Measurements from ENCODE around the gene LHX6. TPM values are rescaled to one million over a fixed set of nuclear protein-coding genes. Genes with fewer than 3 reads are reported as not detected.

The LHX6 gene
- total RNA-seq, 1 experiment from 2014 or later, result 0.62 TPM

- Histone ChIP-seq H3K4me1 (ENCODE audit: control insufficient read depth, insufficient read depth, low read length) (no peaks in the 10 kb centered on the region), H3K27me3 (ENCODE audit: control insufficient read depth, insufficient read depth, low read length) (peaks cover 5% of the 10 kb centered on the region; the same call in 1 of the 2 replicates), H3K4me3 (ENCODE audit: low read depth in 2 of 2, low read length in 2 of 2) (no peak overlapping the region), H3K36me3 (ENCODE audit: control insufficient read depth, insufficient read depth, low read length) (no peaks in the 10 kb centered on the region), H3K9me3 (ENCODE audit: control insufficient read depth, insufficient read depth, low read depth, low read length) (no peaks in the 10 kb centered on the region), H3K27ac (ENCODE audit: low read length) (no peak overlapping the region)
- in situ Hi-C loops (cut with HindIII; ENCODE audit: low pct_unique_long_range_greater_than_20kb, low sequenced_read_pairs) (no loop called here), intact Hi-C loops (cut with micrococcal nuclease; ENCODE audit: unreplicated experiment) (no loop called here)
- CTCF ChIA-PET, result no interaction called here
- POLR2A ChIA-PET, result no interaction called here
- DNase-seq (ENCODE audit: low read depth, low spot score) (no peak), ATAC-seq (no peak)
- TF ChIP-seq TCF7L2 (IDR thresholded peaks at IDR 0.05; ENCODE audit: low read depth, low read length) (no peak), SIN3A (IDR thresholded peaks at IDR 0.05; ENCODE audit: borderline replicate concordance, insufficient read depth, low read depth, low read length) (no peak), POLR2AphosphoS5 (IDR thresholded peaks at IDR 0.05; ENCODE audit: low read depth, low read length) (no peak)
- TF ChIP-seq, protein P1, sequence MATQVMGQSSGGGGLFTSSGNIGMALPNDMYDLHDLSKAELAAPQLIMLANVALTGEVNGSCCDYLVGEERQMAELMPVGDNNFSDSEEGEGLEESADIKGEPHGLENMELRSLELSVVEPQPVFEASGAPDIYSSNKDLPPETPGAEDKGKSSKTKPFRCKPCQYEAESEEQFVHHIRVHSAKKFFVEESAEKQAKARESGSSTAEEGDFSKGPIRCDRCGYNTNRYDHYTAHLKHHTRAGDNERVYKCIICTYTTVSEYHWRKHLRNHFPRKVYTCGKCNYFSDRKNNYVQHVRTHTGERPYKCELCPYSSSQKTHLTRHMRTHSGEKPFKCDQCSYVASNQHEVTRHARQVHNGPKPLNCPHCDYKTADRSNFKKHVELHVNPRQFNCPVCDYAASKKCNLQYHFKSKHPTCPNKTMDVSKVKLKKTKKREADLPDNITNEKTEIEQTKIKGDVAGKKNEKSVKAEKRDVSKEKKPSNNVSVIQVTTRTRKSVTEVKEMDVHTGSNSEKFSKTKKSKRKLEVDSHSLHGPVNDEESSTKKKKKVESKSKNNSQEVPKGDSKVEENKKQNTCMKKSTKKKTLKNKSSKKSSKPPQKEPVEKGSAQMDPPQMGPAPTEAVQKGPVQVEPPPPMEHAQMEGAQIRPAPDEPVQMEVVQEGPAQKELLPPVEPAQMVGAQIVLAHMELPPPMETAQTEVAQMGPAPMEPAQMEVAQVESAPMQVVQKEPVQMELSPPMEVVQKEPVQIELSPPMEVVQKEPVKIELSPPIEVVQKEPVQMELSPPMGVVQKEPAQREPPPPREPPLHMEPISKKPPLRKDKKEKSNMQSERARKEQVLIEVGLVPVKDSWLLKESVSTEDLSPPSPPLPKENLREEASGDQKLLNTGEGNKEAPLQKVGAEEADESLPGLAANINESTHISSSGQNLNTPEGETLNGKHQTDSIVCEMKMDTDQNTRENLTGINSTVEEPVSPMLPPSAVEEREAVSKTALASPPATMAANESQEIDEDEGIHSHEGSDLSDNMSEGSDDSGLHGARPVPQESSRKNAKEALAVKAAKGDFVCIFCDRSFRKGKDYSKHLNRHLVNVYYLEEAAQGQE (IDR thresholded peaks at IDR 0.05; ENCODE audit: insufficient read depth in 1 of 2, low read depth in 2 of 2, low read length in 1 of 2), result no peak
- TF ChIP-seq, protein P2, sequence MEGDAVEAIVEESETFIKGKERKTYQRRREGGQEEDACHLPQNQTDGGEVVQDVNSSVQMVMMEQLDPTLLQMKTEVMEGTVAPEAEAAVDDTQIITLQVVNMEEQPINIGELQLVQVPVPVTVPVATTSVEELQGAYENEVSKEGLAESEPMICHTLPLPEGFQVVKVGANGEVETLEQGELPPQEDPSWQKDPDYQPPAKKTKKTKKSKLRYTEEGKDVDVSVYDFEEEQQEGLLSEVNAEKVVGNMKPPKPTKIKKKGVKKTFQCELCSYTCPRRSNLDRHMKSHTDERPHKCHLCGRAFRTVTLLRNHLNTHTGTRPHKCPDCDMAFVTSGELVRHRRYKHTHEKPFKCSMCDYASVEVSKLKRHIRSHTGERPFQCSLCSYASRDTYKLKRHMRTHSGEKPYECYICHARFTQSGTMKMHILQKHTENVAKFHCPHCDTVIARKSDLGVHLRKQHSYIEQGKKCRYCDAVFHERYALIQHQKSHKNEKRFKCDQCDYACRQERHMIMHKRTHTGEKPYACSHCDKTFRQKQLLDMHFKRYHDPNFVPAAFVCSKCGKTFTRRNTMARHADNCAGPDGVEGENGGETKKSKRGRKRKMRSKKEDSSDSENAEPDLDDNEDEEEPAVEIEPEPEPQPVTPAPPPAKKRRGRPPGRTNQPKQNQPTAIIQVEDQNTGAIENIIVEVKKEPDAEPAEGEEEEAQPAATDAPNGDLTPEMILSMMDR (IDR thresholded peaks at IDR 0.05), result no peak
- BruUV-seq (replicated peaks), result no TSS peak
Measured at GRCh38 chr9:122234022-122234748, 5.4 kb upstream of the LHX6 start.

DNA sequence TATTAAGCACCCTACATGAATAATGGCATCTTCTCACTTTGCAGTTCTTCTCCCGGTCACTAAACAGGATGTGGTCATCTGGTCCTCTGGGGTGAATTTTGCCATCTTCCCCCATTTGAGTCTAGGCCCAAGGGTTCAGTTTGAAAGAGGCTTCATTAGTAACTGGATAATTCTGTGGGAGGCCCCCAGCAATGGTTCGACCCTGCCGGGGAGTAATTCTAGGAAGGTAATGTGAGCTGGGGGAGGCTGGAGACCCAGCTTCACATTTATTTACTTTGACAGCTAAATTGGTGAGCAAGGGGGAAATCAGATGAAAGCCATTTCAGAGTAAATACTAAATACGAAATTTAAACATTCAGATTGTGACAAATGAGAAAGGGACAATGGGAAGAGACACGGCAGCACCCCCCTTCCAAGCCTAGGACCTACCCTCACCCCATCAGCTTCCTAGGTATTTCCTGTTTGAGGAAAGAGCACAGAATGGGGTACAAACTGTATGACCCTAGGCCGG, 4.1 kb upstream of the LHX6 start:
- intact Hi-C loops (cut with micrococcal nuclease; ENCODE audit: unreplicated experiment) (no loop called here), in situ Hi-C loops (cut with HindIII; ENCODE audit: low pct_unique_long_range_greater_than_20kb, low sequenced_read_pairs) (no loop called here)
- Histone ChIP-seq H3K27me3 (ENCODE audit: control insufficient read depth, insufficient read depth, low read length) (peaks cover 5% of the 10 kb centered on the region; the same call in 1 of the 2 replicates), H3K4me1 (ENCODE audit: control insufficient read depth, insufficient read depth, low read length) (no peaks in the 10 kb centered on the region), H3K4me3 (ENCODE audit: low read depth in 2 of 2, low read length in 2 of 2) (no peak overlapping the region), H3K27ac (ENCODE audit: low read length) (no peak overlapping the region), H3K9me3 (ENCODE audit: control insufficient read depth, insufficient read depth, low read depth, low read length) (no peaks in the 10 kb centered on the region), H3K36me3 (ENCODE audit: control insufficient read depth, insufficient read depth, low read length) (no peaks in the 10 kb centered on the region)
- TF ChIP-seq, protein P1 (IDR thresholded peaks at IDR 0.05; ENCODE audit: insufficient read depth in 1 of 2, low read depth in 2 of 2, low read length in 1 of 2), result no peak
- TF ChIP-seq, protein P2 (IDR thresholded peaks at IDR 0.05), result no peak
- no peak for TF ChIP-seq POLR2AphosphoS5 (IDR thresholded peaks at IDR 0.05; ENCODE audit: low read depth, low read length)
- no peak for TF ChIP-seq TCF7L2 (IDR thresholded peaks at IDR 0.05; ENCODE audit: low read depth, low read length)
- no peak for TF ChIP-seq SIN3A (IDR thresholded peaks at IDR 0.05; ENCODE audit: borderline replicate concordance, insufficient read depth, low read depth, low read length)
- no peak for DNase-seq (ENCODE audit: low read depth, low spot score)
- CTCF ChIA-PET, result interaction anchor here (0.6 kb wide), 1 partner anchor 1338 kb away, joined by 10 read pairs; no protein-coding TSS in a partner anchor
- ATAC-seq, result no peak
- no TSS peak for BruUV-seq (replicated peaks)
- POLR2A ChIA-PET, result no interaction called here

Data from Panc1 (cell line).